Vagina (tissue), 2 donors: ENCODE data around the gene CEACAM1. TPM values are rescaled to one million over a fixed set of nuclear protein-coding genes. Genes with fewer than 3 reads are reported as not detected.
"Not testable (repeated sequence)": the region's sequence is repeated elsewhere in the genome, so short reads cannot be mapped to it uniquely, and the experiment has no call there.

ENCODE experiments used
- DNase-seq, 2 donors: peaks; one replicate each; pipeline ENCODE4 v3.0.0-alpha.2; 2017; ENCODE audit errors: extremely low spot score in 2 of 2
- H3K27ac ChIP-seq: fragments of 200-600 bp; sonication (generic); one replicate; pipeline ENCODE4 v1.5.1; 2019
- H3K27me3 ChIP-seq: fragments of 200-600 bp; sonication (generic); one replicate; pipeline ENCODE4 v1.5.1; 2019
- H3K36me3 ChIP-seq, 2 donors: fragments of 200-600 bp; sonication (generic); one replicate each; pipeline ENCODE4 v1.5.1; 2017 to 2019
- H3K4me1 ChIP-seq: fragments of 200-600 bp; sonication (generic); one replicate; pipeline ENCODE4 v1.5.1; 2019
- H3K4me3 ChIP-seq, 2 donors: fragments of 200-600 bp; sonication (generic); 1 replicate in 1 of 2; 2 replicates in 1 of 2; pipeline ENCODE4 v1.5.1; 2016 to 2019
- H3K9me3 ChIP-seq: fragments of 200-600 bp; sonication (generic); one replicate; pipeline ENCODE4 v1.5.1; 2019
- POLR2A ChIP-seq, 2 donors: fragments of 450-650 bp; IDR thresholded peaks; one replicate each; pipeline ENCODE4 v1.6.1; 2017; ENCODE audit warnings: antibody characterized with exemption in 2 of 2, mild to moderate bottlenecking in 2 of 2, moderate library complexity in 2 of 2
- POLR2AphosphoS5 ChIP-seq, 2 donors: sonication (generic); formaldehyde crosslinking; IDR thresholded peaks; one replicate each; pipeline ENCODE4 v1.9.0; 2017; ENCODE audit warnings: antibody characterized with exemption in 2 of 2, mild to moderate bottlenecking in 2 of 2, low read depth in 1 of 2; ENCODE audit not compliant: insufficient read depth in 1 of 2
- intact Hi-C: fragments of 100-400 bp; cut with DNase I; formaldehyde crosslinking; loops from one replicate; pipeline ENCODE4 v1.15.1; 2023
- total RNA-seq: library from RNA; depleted of rRNA; stranded (reverse); fragments of >200 nt; gene quantifications from one replicate; pipeline ENCODE4 v1.2.3, GENCODE V29; 2016
- TF ChIP-seq, protein P1 (sequence below), 3 experiments: fragments of 450-650 bp in 2 of 3; fragments of 200-600 bp in 1 of 3; sonication (generic) in 1 of 3; IDR thresholded peaks; one replicate each; pipeline ENCODE4 v1.5.1; 2017 to 2019; ENCODE audit warnings: antibody characterized with exemption in 3 of 3, mild to moderate bottlenecking in 2 of 3, moderate library complexity in 2 of 3

The CEACAM1 gene
- total RNA-seq, 1 donor from 2014 or later = 24.3 TPM

DNA sequence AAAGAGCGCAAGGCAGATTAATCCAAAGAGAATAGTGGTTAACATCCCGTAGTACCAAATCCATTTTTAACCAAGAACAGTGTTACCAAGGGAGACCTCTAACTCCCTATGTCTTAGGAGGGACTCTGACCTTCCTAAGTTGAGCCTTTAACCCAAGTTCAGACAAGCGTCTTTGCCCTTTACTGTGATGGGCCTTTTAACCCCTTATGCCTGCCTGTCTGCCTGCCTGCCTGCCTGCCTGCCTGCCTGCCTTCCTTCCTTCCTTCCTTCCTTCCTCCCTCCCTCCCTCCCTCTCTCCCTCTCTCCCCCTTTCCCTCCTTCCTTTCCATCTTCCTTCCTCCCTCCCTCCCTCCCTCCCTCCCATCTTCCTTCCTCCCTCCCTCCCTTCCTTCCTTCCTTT is 32.6 kb downstream of the CEACAM1 start:
- Histone ChIP-seq H3K27ac (no peak overlapping the region), H3K27me3 (no peaks in the 10 kb centered on the region), H3K4me3 (no peak overlapping the region), H3K36me3 (no peaks in the 10 kb centered on the region), H3K9me3 (no peaks in the 10 kb centered on the region), H3K4me1 (no peaks in the 10 kb centered on the region)
- no peak for TF ChIP-seq POLR2AphosphoS5 (IDR thresholded peaks at IDR 0.05; ENCODE audit: insufficient read depth in 1 of 2, low read depth in 1 of 2)
- TF ChIP-seq, protein P1, sequence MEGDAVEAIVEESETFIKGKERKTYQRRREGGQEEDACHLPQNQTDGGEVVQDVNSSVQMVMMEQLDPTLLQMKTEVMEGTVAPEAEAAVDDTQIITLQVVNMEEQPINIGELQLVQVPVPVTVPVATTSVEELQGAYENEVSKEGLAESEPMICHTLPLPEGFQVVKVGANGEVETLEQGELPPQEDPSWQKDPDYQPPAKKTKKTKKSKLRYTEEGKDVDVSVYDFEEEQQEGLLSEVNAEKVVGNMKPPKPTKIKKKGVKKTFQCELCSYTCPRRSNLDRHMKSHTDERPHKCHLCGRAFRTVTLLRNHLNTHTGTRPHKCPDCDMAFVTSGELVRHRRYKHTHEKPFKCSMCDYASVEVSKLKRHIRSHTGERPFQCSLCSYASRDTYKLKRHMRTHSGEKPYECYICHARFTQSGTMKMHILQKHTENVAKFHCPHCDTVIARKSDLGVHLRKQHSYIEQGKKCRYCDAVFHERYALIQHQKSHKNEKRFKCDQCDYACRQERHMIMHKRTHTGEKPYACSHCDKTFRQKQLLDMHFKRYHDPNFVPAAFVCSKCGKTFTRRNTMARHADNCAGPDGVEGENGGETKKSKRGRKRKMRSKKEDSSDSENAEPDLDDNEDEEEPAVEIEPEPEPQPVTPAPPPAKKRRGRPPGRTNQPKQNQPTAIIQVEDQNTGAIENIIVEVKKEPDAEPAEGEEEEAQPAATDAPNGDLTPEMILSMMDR (IDR thresholded peaks at IDR 0.05) = no peak
- TF ChIP-seq POLR2A (IDR thresholded peaks at IDR 0.05) = no peak
- intact Hi-C loops = no loop called here
- DNase-seq = no peak

DNA sequence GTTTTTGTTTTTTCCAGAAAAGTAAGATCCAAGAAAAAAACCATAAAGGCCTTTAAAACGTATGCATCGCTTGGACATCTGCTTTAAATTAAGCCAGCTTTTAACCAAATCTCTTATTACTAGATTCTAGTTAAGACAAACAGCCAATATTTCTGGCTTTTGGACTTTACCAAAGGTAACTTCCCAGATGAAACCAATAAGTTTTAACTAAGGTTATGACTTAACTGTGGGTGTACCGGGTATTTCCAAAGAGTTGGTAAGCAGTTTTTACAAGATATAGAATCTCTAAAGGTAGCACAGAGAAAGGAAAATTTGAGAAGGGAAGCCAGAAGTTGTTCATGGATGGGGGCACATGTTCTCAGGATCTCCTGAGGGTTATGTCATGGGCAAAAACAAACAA is 34.0 kb downstream of the CEACAM1 start:
- intact Hi-C loops = no loop called here
- Histone ChIP-seq H3K4me1 (no peaks in the 10 kb centered on the region), H3K4me3 (no peak overlapping the region), H3K27me3 (no peaks in the 10 kb centered on the region), H3K36me3 (no peaks in the 10 kb centered on the region), H3K27ac (no peak overlapping the region), H3K9me3 (no peaks in the 10 kb centered on the region)
- TF ChIP-seq POLR2AphosphoS5 (IDR thresholded peaks at IDR 0.05; ENCODE audit: insufficient read depth in 1 of 2, low read depth in 1 of 2) (no peak), POLR2A (IDR thresholded peaks at IDR 0.05) (no peak)
- TF ChIP-seq, protein P1 (IDR thresholded peaks at IDR 0.05) = no peak
- no peak for DNase-seq

DNA sequence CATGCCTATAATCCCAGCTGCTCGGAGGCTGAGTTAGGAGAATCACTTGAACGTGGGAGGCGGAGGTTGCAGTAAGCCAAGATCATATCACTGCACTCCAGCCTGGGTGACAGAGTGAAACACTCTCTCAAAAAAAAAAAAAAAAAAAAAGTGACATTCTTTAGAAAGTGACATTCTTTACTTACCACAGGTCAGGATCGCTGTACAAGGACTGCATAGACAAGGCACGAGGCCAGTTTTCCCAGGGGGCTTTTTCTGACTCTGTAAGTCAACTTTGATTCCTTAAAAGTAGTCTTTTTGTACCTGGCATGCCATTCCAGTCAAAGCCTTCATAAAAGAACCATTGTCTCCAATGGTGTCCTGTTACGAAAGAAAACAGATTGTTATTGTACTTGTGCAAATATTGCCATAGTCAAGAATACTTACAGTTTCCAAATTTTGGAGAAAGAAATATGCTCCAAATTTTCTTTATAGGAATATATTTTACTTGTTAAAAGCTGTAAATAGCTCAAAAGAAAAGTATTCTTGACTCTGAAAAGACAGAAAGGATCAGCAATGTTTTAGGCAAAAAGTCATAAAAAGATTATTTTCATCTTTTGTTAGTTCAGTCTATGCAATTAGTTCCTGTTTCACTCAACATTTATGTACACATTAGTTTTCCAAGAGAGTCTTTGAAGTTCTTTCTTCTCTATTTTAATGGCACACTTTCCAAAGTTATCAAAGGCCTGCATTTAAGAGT is 39.3 kb downstream of the CEACAM1 start:
- no peak for TF ChIP-seq POLR2AphosphoS5 (IDR thresholded peaks at IDR 0.05; ENCODE audit: insufficient read depth in 1 of 2, low read depth in 1 of 2)
- no peak for TF ChIP-seq POLR2A (IDR thresholded peaks at IDR 0.05)
- TF ChIP-seq, protein P1 (IDR thresholded peaks at IDR 0.05) = no peak
- Histone ChIP-seq H3K9me3 (no peaks in the 10 kb centered on the region), H3K27ac (no peak overlapping the region), H3K27me3 (no peaks in the 10 kb centered on the region), H3K36me3 (no peaks in the 10 kb centered on the region), H3K4me3 (no peak overlapping the region), H3K4me1 (no peaks in the 10 kb centered on the region)
- intact Hi-C loops = no loop called here
- DNase-seq = no peak

DNA sequence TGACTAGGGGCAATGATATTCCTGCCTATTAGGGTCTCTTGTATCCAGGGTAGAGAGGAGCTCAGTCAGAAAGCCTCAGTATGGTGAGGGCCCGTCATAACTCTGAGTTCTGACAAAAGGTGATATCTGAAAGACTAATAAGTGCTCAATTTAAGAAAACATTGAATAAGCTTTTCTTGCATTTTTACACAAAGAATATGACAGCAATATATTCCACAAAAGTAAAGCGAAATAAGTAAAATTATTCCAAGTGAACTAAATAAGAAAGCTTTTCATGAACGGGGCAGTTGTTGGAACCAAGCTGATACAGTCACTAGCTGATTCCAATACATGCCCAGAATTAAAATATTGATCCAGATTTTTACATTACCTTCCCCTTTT is 40.5 kb downstream of the CEACAM1 start:
- Histone ChIP-seq H3K4me1 (no peaks in the 10 kb centered on the region), H3K27me3 (no peaks in the 10 kb centered on the region), H3K9me3 (no peaks in the 10 kb centered on the region), H3K36me3 (no peaks in the 10 kb centered on the region), H3K27ac (no peak overlapping the region), H3K4me3 (no peak overlapping the region)
- DNase-seq = no peak
- intact Hi-C loops = no loop called here
- TF ChIP-seq, protein P1 (IDR thresholded peaks at IDR 0.05) = no peak
- no peak for TF ChIP-seq POLR2A (IDR thresholded peaks at IDR 0.05)
- no peak for TF ChIP-seq POLR2AphosphoS5 (IDR thresholded peaks at IDR 0.05; ENCODE audit: insufficient read depth in 1 of 2, low read depth in 1 of 2)

DNA sequence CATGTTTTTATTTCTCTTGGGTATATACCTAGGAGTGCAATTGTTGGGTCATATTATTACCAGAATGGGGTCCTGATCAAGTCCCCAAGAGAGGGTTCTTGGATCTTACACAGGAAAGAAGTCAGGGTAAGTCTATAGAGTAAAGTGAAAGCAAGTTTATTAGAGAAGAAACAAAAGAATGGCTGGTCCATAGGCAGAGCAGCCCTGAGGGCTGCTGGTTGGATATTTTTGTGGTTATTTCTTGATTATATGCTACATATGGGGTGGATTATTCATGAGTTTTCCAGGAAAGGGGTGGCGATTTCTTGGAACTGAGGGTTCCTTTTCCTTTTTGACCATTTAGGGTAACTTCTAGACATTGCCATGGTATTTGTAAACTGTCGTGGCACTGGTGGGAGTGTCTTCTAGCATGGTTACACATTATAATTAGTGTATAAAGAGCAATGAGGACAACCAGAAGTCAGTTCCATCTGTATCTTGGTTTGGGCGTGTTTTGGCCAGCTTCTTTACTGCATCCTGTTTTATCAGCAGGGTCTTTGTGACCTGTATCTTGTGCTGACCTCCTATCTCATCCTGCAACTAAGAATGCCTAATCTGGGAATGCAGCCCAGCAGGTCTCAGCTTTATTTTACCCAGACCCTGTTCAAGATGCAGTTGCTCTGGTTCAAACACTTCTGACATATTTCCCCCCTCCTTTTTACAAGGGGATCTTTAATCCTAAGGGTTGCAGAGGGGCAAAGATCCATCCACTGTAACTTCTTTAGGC is 41.1 kb downstream of the CEACAM1 start:
- TF ChIP-seq POLR2A (IDR thresholded peaks at IDR 0.05) (no peak), POLR2AphosphoS5 (IDR thresholded peaks at IDR 0.05; ENCODE audit: insufficient read depth in 1 of 2, low read depth in 1 of 2) (no peak)
- TF ChIP-seq, protein P1 (IDR thresholded peaks at IDR 0.05) = no peak
- Histone ChIP-seq H3K36me3 (no peaks in the 10 kb centered on the region), H3K4me3 (no peak overlapping the region), H3K9me3 (no peaks in the 10 kb centered on the region), H3K4me1 (no peaks in the 10 kb centered on the region), H3K27ac (no peak overlapping the region), H3K27me3 (no peaks in the 10 kb centered on the region)
- no peak for DNase-seq
- intact Hi-C loops = no loop called here

DNA sequence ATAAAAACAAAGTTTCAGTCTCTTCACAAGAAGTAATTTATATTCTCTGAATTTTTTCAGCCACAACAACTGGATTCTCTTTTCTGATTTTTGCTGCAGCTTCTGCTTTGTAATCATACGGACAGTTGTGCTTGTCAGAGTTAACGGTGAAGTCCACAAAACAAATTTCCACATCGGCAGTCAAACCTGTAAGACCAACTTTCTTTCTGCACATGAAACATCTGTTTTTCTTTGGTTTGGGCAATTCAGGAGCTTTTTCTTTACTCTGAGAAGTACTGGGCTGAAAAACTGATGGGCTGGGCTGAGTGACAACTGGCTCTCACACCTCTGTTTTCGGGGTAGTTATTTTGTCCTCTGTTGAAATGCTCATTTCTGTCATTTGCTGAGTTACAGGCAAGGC is 43.2 kb downstream of the CEACAM1 start:
- H3K36me3 ChIP-seq, H3K27me3 ChIP-seq, H3K27ac ChIP-seq, H3K9me3 ChIP-seq, intact Hi-C loops, H3K4me1 ChIP-seq, DNase-seq, H3K4me3 ChIP-seq: not testable (repeated sequence)
